Measurements from ENCODE around the gene TEX35.
"Not testable (repeated sequence)": the region's sequence is repeated elsewhere in the genome, so short reads cannot be mapped to it uniquely, and the experiment has no call there.

TEX35 gene

GRCh38 chr1:178543290-178543607 is 30.3 kb downstream of the TEX35 start:
- ChIA-PET POLR2A (interaction anchor here (0.8 to 2.9 kb wide), 4 partner anchors 210 to 460 kb away, joined by 3 to 12 read pairs (median 6); no protein-coding TSS in a partner anchor), CTCF (interaction anchor here (0.7 to 2.2 kb wide), 7 partner anchors 10 to 460 kb away, joined by 3 to 14 read pairs (median 4); no protein-coding TSS in a partner anchor)
- TF ChIP-seq SUZ12 (IDR thresholded peaks at IDR 0.05) = no peak
- no peak for TF ChIP-seq FOXM1 (IDR thresholded peaks at IDR 0.05; ENCODE audit: borderline replicate concordance)
- no peak for TF ChIP-seq LEF1 (IDR thresholded peaks at IDR 0.05; ENCODE audit: borderline replicate concordance)
- peak; percentile 2; the same call in 1 of the 2 replicates for TF ChIP-seq L3MBTL2 (conservative IDR thresholded peaks at IDR 0.05)
- no peak for TF ChIP-seq BHLHE40 (IDR thresholded peaks at IDR 0.05; ENCODE audit: borderline replicate concordance)
- DNase-seq (ENCODE audit: extremely low spot score) = peak; percentile 71

GRCh38 chr1:178544531-178544930 is 31.6 kb downstream of the TEX35 start:
- TF ChIP-seq FOXK2 (IDR thresholded peaks at IDR 0.05) (no peak), HDGF (IDR thresholded peaks at IDR 0.05; ENCODE audit: borderline replicate concordance) (no peak), ZNF384 (IDR thresholded peaks at IDR 0.05) (no peak), FOXM1 (IDR thresholded peaks at IDR 0.05; ENCODE audit: borderline replicate concordance) (no peak), NFRKB (IDR thresholded peaks at IDR 0.05) (no peak), BHLHE40 (IDR thresholded peaks at IDR 0.05; ENCODE audit: borderline replicate concordance) (no peak), ELF4 (IDR thresholded peaks at IDR 0.05) (no peak), LEF1 (IDR thresholded peaks at IDR 0.05; ENCODE audit: borderline replicate concordance) (no peak), TARDBP (IDR thresholded peaks at IDR 0.05) (no peak), FOXA1 (IDR thresholded peaks at IDR 0.05) (no peak), CTBP1 (IDR thresholded peaks at IDR 0.05; ENCODE audit: borderline replicate concordance) (no peak), PKNOX1 (IDR thresholded peaks at IDR 0.05) (no peak), SUZ12 (IDR thresholded peaks at IDR 0.05) (no peak), SP1 (IDR thresholded peaks at IDR 0.05) (no peak), ARNT (IDR thresholded peaks at IDR 0.05) (no peak), L3MBTL2 (conservative IDR thresholded peaks at IDR 0.05) (no peak)
- ChIA-PET CTCF (interaction anchor here (1.8 kb wide), 1 partner anchor 209 kb away, joined by 6 read pairs; no protein-coding TSS in a partner anchor), POLR2A (no interaction called here)
- DNase-seq (ENCODE audit: extremely low spot score) = no peak

- CTCF ChIA-PET = no interaction called here
- POLR2A ChIA-PET = no interaction called here
- TF ChIP-seq FOXK2 (IDR thresholded peaks at IDR 0.05) = no peak
- no peak for TF ChIP-seq ELF4 (IDR thresholded peaks at IDR 0.05)
- no peak for TF ChIP-seq FOXM1 (IDR thresholded peaks at IDR 0.05; ENCODE audit: borderline replicate concordance)
- no peak for TF ChIP-seq PKNOX1 (IDR thresholded peaks at IDR 0.05)
- TF ChIP-seq HDGF (IDR thresholded peaks at IDR 0.05; ENCODE audit: borderline replicate concordance) = no peak
- no peak for TF ChIP-seq BHLHE40 (IDR thresholded peaks at IDR 0.05; ENCODE audit: borderline replicate concordance)
- no peak for TF ChIP-seq NFRKB (IDR thresholded peaks at IDR 0.05)
- no peak for TF ChIP-seq ARNT (IDR thresholded peaks at IDR 0.05)
- no peak for TF ChIP-seq FOXA1 (IDR thresholded peaks at IDR 0.05)
- no peak for TF ChIP-seq LEF1 (IDR thresholded peaks at IDR 0.05; ENCODE audit: borderline replicate concordance)
- no peak for TF ChIP-seq ZNF384 (IDR thresholded peaks at IDR 0.05)
- TF ChIP-seq SP1 (IDR thresholded peaks at IDR 0.05) = no peak
- no peak for DNase-seq (ENCODE audit: extremely low spot score)
Measured at GRCh38 chr1:178548108-178548507, 35.2 kb downstream of the TEX35 start.

GRCh38 chr1:178551307-178551706 is 38.4 kb downstream of the TEX35 start:
- ChIA-PET CTCF (no interaction called here), POLR2A (no interaction called here)
- no peak for TF ChIP-seq ZNF384 (IDR thresholded peaks at IDR 0.05)
- TF ChIP-seq HDGF (IDR thresholded peaks at IDR 0.05; ENCODE audit: borderline replicate concordance) = no peak
- TF ChIP-seq BHLHE40 (IDR thresholded peaks at IDR 0.05; ENCODE audit: borderline replicate concordance) = no peak
- no peak for TF ChIP-seq SUZ12 (IDR thresholded peaks at IDR 0.05)
- TF ChIP-seq L3MBTL2 (conservative IDR thresholded peaks at IDR 0.05) = no peak
- TF ChIP-seq FOXK2 (IDR thresholded peaks at IDR 0.05) = no peak
- no peak for TF ChIP-seq FOXM1 (IDR thresholded peaks at IDR 0.05; ENCODE audit: borderline replicate concordance)
- TF ChIP-seq LEF1 (IDR thresholded peaks at IDR 0.05; ENCODE audit: borderline replicate concordance) = no peak
- no peak for TF ChIP-seq NFRKB (IDR thresholded peaks at IDR 0.05)
- TF ChIP-seq TARDBP (IDR thresholded peaks at IDR 0.05) = no peak
- no peak for TF ChIP-seq CTBP1 (IDR thresholded peaks at IDR 0.05; ENCODE audit: borderline replicate concordance)
- TF ChIP-seq SP1 (IDR thresholded peaks at IDR 0.05) = no peak
- TF ChIP-seq PKNOX1 (IDR thresholded peaks at IDR 0.05) = no peak
- no peak for TF ChIP-seq ARNT (IDR thresholded peaks at IDR 0.05)
- no peak for TF ChIP-seq ELF4 (IDR thresholded peaks at IDR 0.05)
- no peak for DNase-seq (ENCODE audit: extremely low spot score)

- POLR2A ChIA-PET = no interaction called here
- no peak for TF ChIP-seq L3MBTL2 (conservative IDR thresholded peaks at IDR 0.05)
- no peak for TF ChIP-seq HDGF (IDR thresholded peaks at IDR 0.05; ENCODE audit: borderline replicate concordance)
- no peak for TF ChIP-seq NFRKB (IDR thresholded peaks at IDR 0.05)
- no peak for TF ChIP-seq ZNF384 (IDR thresholded peaks at IDR 0.05)
- CTCF ChIA-PET = no interaction called here
- DNase-seq (ENCODE audit: extremely low spot score) = no peak
Measured at GRCh38 chr1:178551940-178552339, 39.0 kb downstream of the TEX35 start.

- no peak for TF ChIP-seq ZNF384 (IDR thresholded peaks at IDR 0.05)
- no peak for TF ChIP-seq NFRKB (IDR thresholded peaks at IDR 0.05)
- no peak for TF ChIP-seq ELF4 (IDR thresholded peaks at IDR 0.05)
- no peak for TF ChIP-seq L3MBTL2 (conservative IDR thresholded peaks at IDR 0.05)
- TF ChIP-seq FOXK2 (IDR thresholded peaks at IDR 0.05) = no peak
- no peak for TF ChIP-seq CTBP1 (IDR thresholded peaks at IDR 0.05; ENCODE audit: borderline replicate concordance)
- no peak for TF ChIP-seq SP1 (IDR thresholded peaks at IDR 0.05)
- no peak for TF ChIP-seq ARNT (IDR thresholded peaks at IDR 0.05)
- no peak for TF ChIP-seq BHLHE40 (IDR thresholded peaks at IDR 0.05; ENCODE audit: borderline replicate concordance)
- TF ChIP-seq TARDBP (IDR thresholded peaks at IDR 0.05) = no peak
- no peak for TF ChIP-seq LEF1 (IDR thresholded peaks at IDR 0.05; ENCODE audit: borderline replicate concordance)
- TF ChIP-seq SUZ12 (IDR thresholded peaks at IDR 0.05) = no peak
- no peak for TF ChIP-seq FOXM1 (IDR thresholded peaks at IDR 0.05; ENCODE audit: borderline replicate concordance)
- TF ChIP-seq FOXA1 (IDR thresholded peaks at IDR 0.05) = no peak
- TF ChIP-seq HDGF (IDR thresholded peaks at IDR 0.05; ENCODE audit: borderline replicate concordance) = no peak
- CTCF ChIA-PET = no interaction called here
- POLR2A ChIA-PET = no interaction called here
Measured at GRCh38 chr1:178552856-178553255, 39.9 kb downstream of the TEX35 start.

GRCh38 chr1:178554351-178554750 is 41.4 kb downstream of the TEX35 start:
- POLR2A ChIA-PET; CTCF ChIA-PET; DNase-seq (ENCODE audit: extremely low spot score): not testable (repeated sequence)

More at GRCh38 chr1:178552856-178553255, 39.9 kb downstream of the TEX35 start:
- DNase-seq (ENCODE audit: extremely low spot score) = no peak

GRCh38 chr1:178555613-178556012 is 42.7 kb downstream of the TEX35 start:
- DNase-seq (ENCODE audit: extremely low spot score); CTCF ChIA-PET; POLR2A ChIA-PET: not testable (repeated sequence)

- DNase-seq (ENCODE audit: extremely low spot score); CTCF ChIA-PET; POLR2A ChIA-PET: not testable (repeated sequence)
Measured at GRCh38 chr1:178558816-178559215, 45.9 kb downstream of the TEX35 start.
